ENCODE results near the gene FMN2. TPM values are rescaled to one million over a fixed set of nuclear protein-coding genes. Genes with fewer than 3 reads are reported as not detected.

The FMN2 gene
- total RNA-seq, 1 experiment from 2014 or later, result not detected

DNA sequence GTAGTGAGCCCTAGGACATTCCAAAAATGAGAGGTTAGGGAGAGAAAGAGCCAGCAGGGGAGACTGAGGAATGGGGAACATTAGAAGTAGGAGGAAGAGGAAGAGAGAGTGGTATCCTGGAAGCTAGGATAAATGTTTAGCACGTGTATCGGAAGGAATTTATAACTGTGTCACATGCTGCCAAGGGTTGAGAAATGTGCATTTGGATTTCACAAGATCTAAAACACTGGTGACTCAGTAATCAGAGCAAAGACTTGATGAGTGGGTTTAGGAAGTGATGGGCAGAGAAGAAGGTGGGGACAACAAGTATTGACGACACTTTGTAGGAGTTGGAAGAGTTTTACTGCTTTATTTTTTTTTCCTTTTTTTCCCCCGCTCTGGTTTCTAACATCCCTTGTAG, 193.9 kb downstream of the FMN2 start:
- Histone ChIP-seq H2AFZ (no peak overlapping the region; the same call in 1 of the 2 replicates), H3K27me3 (ENCODE audit: insufficient read depth, low read depth) (no peaks in the 10 kb centered on the region), H3K4me3 (no peak overlapping the region), H3K9me3 (ENCODE audit: insufficient read depth, low read depth) (no peaks in the 10 kb centered on the region), H4K20me1 (ENCODE audit: insufficient read depth) (no peaks in the 10 kb centered on the region), H3F3A (ENCODE audit: insufficient read depth, low read depth) (no peaks in the 10 kb centered on the region), H3K79me2 (ENCODE audit: low read depth) (no peaks in the 10 kb centered on the region), H3K9me2 (ENCODE audit: insufficient read depth) (no peaks in the 10 kb centered on the region), H3K36me3 (ENCODE audit: low read depth) (no peaks in the 10 kb centered on the region), H3K4me2 (no peak overlapping the region), H3K4me1 (replicated peaks; ENCODE audit: insufficient read depth) (no peaks in the 10 kb centered on the region), H3K27ac (no peak overlapping the region)
- intact Hi-C loops (cut with micrococcal nuclease; ENCODE audit: unreplicated experiment), result no loop called here
- TF ChIP-seq, protein P1, sequence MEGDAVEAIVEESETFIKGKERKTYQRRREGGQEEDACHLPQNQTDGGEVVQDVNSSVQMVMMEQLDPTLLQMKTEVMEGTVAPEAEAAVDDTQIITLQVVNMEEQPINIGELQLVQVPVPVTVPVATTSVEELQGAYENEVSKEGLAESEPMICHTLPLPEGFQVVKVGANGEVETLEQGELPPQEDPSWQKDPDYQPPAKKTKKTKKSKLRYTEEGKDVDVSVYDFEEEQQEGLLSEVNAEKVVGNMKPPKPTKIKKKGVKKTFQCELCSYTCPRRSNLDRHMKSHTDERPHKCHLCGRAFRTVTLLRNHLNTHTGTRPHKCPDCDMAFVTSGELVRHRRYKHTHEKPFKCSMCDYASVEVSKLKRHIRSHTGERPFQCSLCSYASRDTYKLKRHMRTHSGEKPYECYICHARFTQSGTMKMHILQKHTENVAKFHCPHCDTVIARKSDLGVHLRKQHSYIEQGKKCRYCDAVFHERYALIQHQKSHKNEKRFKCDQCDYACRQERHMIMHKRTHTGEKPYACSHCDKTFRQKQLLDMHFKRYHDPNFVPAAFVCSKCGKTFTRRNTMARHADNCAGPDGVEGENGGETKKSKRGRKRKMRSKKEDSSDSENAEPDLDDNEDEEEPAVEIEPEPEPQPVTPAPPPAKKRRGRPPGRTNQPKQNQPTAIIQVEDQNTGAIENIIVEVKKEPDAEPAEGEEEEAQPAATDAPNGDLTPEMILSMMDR (conservative IDR thresholded peaks at IDR 0.05), result no peak
- BruUV-seq (replicated peaks), result no TSS peak
- no peak for DNase-seq
- CTCF ChIA-PET, result no interaction called here
- POLR2A ChIA-PET (ENCODE audit: unreplicated experiment), result no interaction called here

DNA sequence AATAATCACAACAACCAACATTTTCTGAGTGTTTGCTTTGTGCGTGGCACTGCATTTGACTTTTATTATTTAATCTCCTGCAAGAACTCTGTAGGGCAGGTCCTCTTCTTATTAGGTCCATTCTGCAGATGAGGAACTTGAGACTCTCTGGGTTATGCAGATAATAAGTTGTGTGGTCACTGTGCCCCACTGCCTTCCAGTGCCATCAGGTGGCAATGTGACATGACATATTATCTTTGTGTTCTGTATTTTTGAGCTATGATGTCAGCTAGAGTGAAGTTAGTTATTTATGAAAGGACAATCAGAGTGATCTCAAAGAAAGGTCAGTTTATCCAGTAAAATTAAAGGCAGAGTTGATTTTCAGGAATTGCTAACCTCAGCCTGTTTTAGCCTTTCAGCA, 196.0 kb downstream of the FMN2 start:
- BruUV-seq (replicated peaks), result no TSS peak
- H3K4me1 ChIP-seq (replicated peaks; ENCODE audit: insufficient read depth), result no peaks in the 10 kb centered on the region
- no peaks in the 10 kb centered on the region for H3F3A ChIP-seq (ENCODE audit: insufficient read depth, low read depth)
- no peaks in the 10 kb centered on the region for H3K79me2 ChIP-seq (ENCODE audit: low read depth)
- CTCF ChIA-PET, result no interaction called here
- H4K20me1 ChIP-seq (ENCODE audit: insufficient read depth), result no peaks in the 10 kb centered on the region
- intact Hi-C loops (cut with micrococcal nuclease; ENCODE audit: unreplicated experiment), result no loop called here
- no peak overlapping the region for H3K4me3 ChIP-seq
- POLR2A ChIA-PET (ENCODE audit: unreplicated experiment), result no interaction called here
- no peaks in the 10 kb centered on the region for H3K9me3 ChIP-seq (ENCODE audit: insufficient read depth, low read depth)
- no peaks in the 10 kb centered on the region for H3K9me2 ChIP-seq (ENCODE audit: insufficient read depth)
- no peak for TF ChIP-seq EZH2 (IDR thresholded peaks at IDR 0.05; ENCODE audit: low read depth)
- TF ChIP-seq, protein P1 (conservative IDR thresholded peaks at IDR 0.05), result no peak
- H3K36me3 ChIP-seq (ENCODE audit: low read depth), result no peaks in the 10 kb centered on the region
- H3K4me2 ChIP-seq, result no peak overlapping the region
- no peaks in the 10 kb centered on the region for H3K27me3 ChIP-seq (ENCODE audit: insufficient read depth, low read depth)
- no peak for DNase-seq
- no peak overlapping the region for H2AFZ ChIP-seq
- H3K27ac ChIP-seq, result no peak overlapping the region

DNA sequence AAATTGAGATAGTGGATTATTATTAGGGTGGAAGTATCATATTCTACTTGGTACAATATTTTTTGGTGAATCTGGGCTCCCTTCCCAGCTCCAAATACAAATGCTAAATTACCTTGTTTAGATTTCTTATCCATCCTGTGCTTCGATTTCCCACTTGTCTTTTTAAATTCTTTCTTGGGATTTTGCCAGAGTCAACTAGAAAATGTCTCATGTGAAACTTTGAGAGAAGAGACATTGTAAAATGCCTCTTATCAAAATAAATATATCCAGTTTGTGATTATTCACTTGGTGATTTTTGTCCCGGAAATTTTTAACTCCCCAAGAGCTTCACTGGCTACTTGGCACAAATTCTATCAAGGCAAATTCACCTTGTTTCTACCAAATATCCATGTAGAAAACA, 202.0 kb downstream of the FMN2 start:
- H3K9me3 ChIP-seq (ENCODE audit: insufficient read depth, low read depth), result no peaks in the 10 kb centered on the region
- intact Hi-C loops (cut with micrococcal nuclease; ENCODE audit: unreplicated experiment), result no loop called here
- H3K4me2 ChIP-seq, result no peak overlapping the region
- H4K20me1 ChIP-seq (ENCODE audit: insufficient read depth), result no peaks in the 10 kb centered on the region
- no peak overlapping the region for H2AFZ ChIP-seq
- TF ChIP-seq, protein P1 (conservative IDR thresholded peaks at IDR 0.05), result no peak
- TF ChIP-seq EZH2 (IDR thresholded peaks at IDR 0.05; ENCODE audit: low read depth), result no peak
- BruUV-seq (replicated peaks), result no TSS peak
- POLR2A ChIA-PET (ENCODE audit: unreplicated experiment), result no interaction called here
- no peak for DNase-seq
- CTCF ChIA-PET, result no interaction called here
- no peaks in the 10 kb centered on the region for H3K9me2 ChIP-seq (ENCODE audit: insufficient read depth)
- H3K4me1 ChIP-seq (replicated peaks; ENCODE audit: insufficient read depth), result no peaks in the 10 kb centered on the region
- no peaks in the 10 kb centered on the region for H3F3A ChIP-seq (ENCODE audit: insufficient read depth, low read depth)
- H3K79me2 ChIP-seq (ENCODE audit: low read depth), result no peaks in the 10 kb centered on the region
- H3K4me3 ChIP-seq, result no peak overlapping the region
- no peak overlapping the region for H3K27ac ChIP-seq
- H3K36me3 ChIP-seq (ENCODE audit: low read depth), result no peaks in the 10 kb centered on the region
- no peaks in the 10 kb centered on the region for H3K27me3 ChIP-seq (ENCODE audit: insufficient read depth, low read depth)
